HG03520 (cell line): ENCODE measurements around the gene AGRN.
"Not testable (repeated sequence)": the region's sequence is repeated elsewhere in the genome, so short reads cannot be mapped to it uniquely, and the experiment has no call there.

Source experiments
- ATAC-seq: cut with Tn5 transposase; IDR thresholded peaks from one replicate; pipeline ENCODE4 v1.9.1; 2021; ENCODE audit warnings: mild to moderate bottlenecking, moderate library complexity; ENCODE audit not compliant: unreplicated experiment

Gene AGRN

GRCh38 chr1:1063261-1063944 lies 43.5 kb downstream of the AGRN start:
- no peak for ATAC-seq

- ATAC-seq: peak; percentile 44
Measured at GRCh38 chr1:1063945-1064831, 44.3 kb downstream of the AGRN start.

GRCh38 chr1:1065265-1065939 lies 45.5 kb downstream of the AGRN start:
- ATAC-seq: no peak

- not testable (repeated sequence) for ATAC-seq
Measured at GRCh38 chr1:1065940-1066304, 46.0 kb downstream of the AGRN start.

- no peak for ATAC-seq
Measured at GRCh38 chr1:1066403-1067283, 46.7 kb downstream of the AGRN start.

GRCh38 chr1:1067284-1067859 lies 47.5 kb downstream of the AGRN start:
- no peak for ATAC-seq

GRCh38 chr1:1067860-1068516 lies 48.1 kb downstream of the AGRN start:
- ATAC-seq: no peak

- no peak for ATAC-seq
Measured at GRCh38 chr1:1068517-1069055, 48.7 kb downstream of the AGRN start.

- ATAC-seq: peak; percentile 41
Measured at GRCh38 chr1:1069056-1069710, 49.3 kb downstream of the AGRN start.

GRCh38 chr1:1069711-1070676 lies 50.1 kb downstream of the AGRN start:
- ATAC-seq: no peak

GRCh38 chr1:1071486-1072298 lies 51.8 kb downstream of the AGRN start:
- no peak for ATAC-seq

- ATAC-seq: no peak
Measured at GRCh38 chr1:1072299-1072848, 52.5 kb downstream of the AGRN start.

GRCh38 chr1:1072849-1073742 lies 53.2 kb downstream of the AGRN start:
- ATAC-seq: no peak

GRCh38 chr1:1073743-1074587 lies 54.0 kb downstream of the AGRN start, which contains the start of gene RNF223:
RNF223 (minus strand) TSS chr1:1074306; CDS start chr1:1072566, 1,740 bp downstream.
- ATAC-seq: no peak
